DOHH2 (cell line): ENCODE results near the gene HMCN2.

Experiments used
- H3F3A ChIP-seq: fragments of 200-600 bp; sonication (generic), shearing (Covaris generic); 2 replicates; pipeline ENCODE4 v1.6.0; 2016; ENCODE audit warnings: antibody characterized with exemption, mild to moderate bottlenecking; ENCODE audit not compliant: control insufficient read depth, insufficient read depth
- H3K27ac ChIP-seq: fragments of 200-600 bp; sonication (generic); 2 replicates; pipeline ENCODE4 v1.5.1; 2014; ENCODE audit warnings: low read depth, mild to moderate bottlenecking, low read length, moderate library complexity
- H3K27me3 ChIP-seq: fragments of 200-600 bp; sonication (generic); 2 replicates; pipeline ENCODE4 v1.6.1; 2014; ENCODE audit warnings: mild to moderate bottlenecking, low read length, mixed read lengths; ENCODE audit not compliant: control insufficient read depth
- H3K36me3 ChIP-seq: fragments of 200-600 bp; sonication (generic); 2 replicates; pipeline ENCODE4 v1.6.1; 2014; ENCODE audit warnings: mild to moderate bottlenecking, low read length, moderate library complexity, mixed read lengths; ENCODE audit not compliant: control insufficient read depth
- H3K4me1 ChIP-seq: fragments of 200-600 bp; sonication (generic); 2 replicates; pipeline ENCODE4 v1.6.1; 2014; ENCODE audit warnings: mild to moderate bottlenecking, low read length, mixed read lengths; ENCODE audit not compliant: control insufficient read depth
- H3K4me2 ChIP-seq: fragments of 200-600 bp; sonication (generic); 2 replicates; pipeline ENCODE4 v1.6.0; 2014; ENCODE audit warnings: mild to moderate bottlenecking, low read length, moderate library complexity
- H3K4me3 ChIP-seq: fragments of 200-600 bp; sonication (generic); 2 replicates; pipeline ENCODE4 v1.5.1; 2014; ENCODE audit warnings: mild to moderate bottlenecking, low read length, mixed read lengths
- H3K79me2 ChIP-seq: fragments of 200-600 bp; sonication (generic); 2 replicates; pipeline ENCODE4 v1.6.1; 2014; ENCODE audit warnings: mild to moderate bottlenecking, low read length, mixed read lengths; ENCODE audit not compliant: control insufficient read depth
- H3K9me2 ChIP-seq: fragments of 200-600 bp; sonication (generic); replicated peaks from 2 replicates; pipeline ENCODE4 v1.6.1; 2014; ENCODE audit warnings: mild to moderate bottlenecking, low read length, mixed read lengths; ENCODE audit not compliant: control insufficient read depth
- H3K9me3 ChIP-seq: fragments of 200-600 bp; sonication (generic); 2 replicates; pipeline ENCODE4 v1.6.1; 2014; ENCODE audit warnings: antibody characterized with exemption, low read length, mixed read lengths; ENCODE audit not compliant: control insufficient read depth, insufficient read depth
- H4K20me1 ChIP-seq: fragments of 200-600 bp; sonication (generic); 2 replicates; pipeline ENCODE4 v1.6.0; 2014; ENCODE audit warnings: low read depth, mild to moderate bottlenecking, antibody characterized with exemption, low read length, moderate library complexity; ENCODE audit not compliant: control insufficient read depth, insufficient read depth
- EZH2phosphoT487 ChIP-seq: fragments of 200-600 bp; sonication (generic); IDR thresholded peaks from 2 replicates; pipeline ENCODE4 v1.6.1; 2017; ENCODE audit warnings: borderline replicate concordance, mild to moderate bottlenecking, antibody characterized with exemption, low read length, moderate library complexity, mixed read lengths
- TF ChIP-seq, protein P1 (sequence below): fragments of 200-600 bp; sonication (generic); IDR thresholded peaks from one replicate; pipeline ENCODE4 v1.5.1; 2014; ENCODE audit warnings: antibody characterized with exemption, mild to moderate bottlenecking, low read depth, low read length; ENCODE audit not compliant: poor library complexity, severe bottlenecking

Gene HMCN2

DNA sequence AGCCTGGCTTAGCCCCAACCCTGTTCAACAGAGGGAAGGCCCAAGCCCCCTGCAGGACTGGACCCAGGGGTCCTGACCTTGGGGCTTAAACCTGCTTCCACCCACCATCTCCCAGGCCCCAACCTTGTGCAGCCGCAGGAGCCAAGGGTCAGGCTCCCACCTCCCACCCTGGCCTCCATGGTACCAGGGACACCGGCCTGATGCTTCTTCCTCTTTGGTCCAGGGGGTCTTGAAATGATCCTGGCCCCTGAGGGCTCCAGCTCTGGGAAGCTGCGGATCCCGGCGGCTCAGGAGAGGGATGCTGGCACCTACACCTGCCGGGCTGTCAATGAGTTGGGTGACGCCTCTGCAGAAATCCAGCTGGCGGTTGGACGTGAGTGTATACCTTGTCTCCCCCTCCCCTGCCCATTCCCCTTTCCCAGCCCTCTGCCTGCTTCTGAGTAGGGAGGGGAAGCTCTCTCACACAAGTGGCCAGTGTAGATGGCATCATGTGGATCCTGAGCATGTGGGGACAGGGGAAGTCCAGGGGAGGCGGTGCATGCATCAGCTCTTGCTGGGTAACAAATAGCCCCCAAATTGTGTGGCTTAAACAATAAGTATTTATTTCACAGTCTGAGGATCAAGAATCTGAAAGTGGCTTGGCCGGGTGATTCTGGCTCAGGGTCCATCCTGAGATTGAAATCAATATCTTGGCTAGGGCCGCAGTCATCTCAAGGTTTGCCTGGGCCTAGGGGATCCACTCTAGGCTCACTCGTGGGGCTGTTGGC, 44.3 kb downstream of the HMCN2 start:
- no peak overlapping the region for H3K27ac ChIP-seq
- no peaks in the 10 kb centered on the region for H3K9me2 ChIP-seq
- H3K4me2 ChIP-seq: no peak overlapping the region
- H3K27me3 ChIP-seq: no peaks in the 10 kb centered on the region
- no peaks in the 10 kb centered on the region for H3K9me3 ChIP-seq
- H3K4me1 ChIP-seq: no peaks in the 10 kb centered on the region
- TF ChIP-seq, protein P1, sequence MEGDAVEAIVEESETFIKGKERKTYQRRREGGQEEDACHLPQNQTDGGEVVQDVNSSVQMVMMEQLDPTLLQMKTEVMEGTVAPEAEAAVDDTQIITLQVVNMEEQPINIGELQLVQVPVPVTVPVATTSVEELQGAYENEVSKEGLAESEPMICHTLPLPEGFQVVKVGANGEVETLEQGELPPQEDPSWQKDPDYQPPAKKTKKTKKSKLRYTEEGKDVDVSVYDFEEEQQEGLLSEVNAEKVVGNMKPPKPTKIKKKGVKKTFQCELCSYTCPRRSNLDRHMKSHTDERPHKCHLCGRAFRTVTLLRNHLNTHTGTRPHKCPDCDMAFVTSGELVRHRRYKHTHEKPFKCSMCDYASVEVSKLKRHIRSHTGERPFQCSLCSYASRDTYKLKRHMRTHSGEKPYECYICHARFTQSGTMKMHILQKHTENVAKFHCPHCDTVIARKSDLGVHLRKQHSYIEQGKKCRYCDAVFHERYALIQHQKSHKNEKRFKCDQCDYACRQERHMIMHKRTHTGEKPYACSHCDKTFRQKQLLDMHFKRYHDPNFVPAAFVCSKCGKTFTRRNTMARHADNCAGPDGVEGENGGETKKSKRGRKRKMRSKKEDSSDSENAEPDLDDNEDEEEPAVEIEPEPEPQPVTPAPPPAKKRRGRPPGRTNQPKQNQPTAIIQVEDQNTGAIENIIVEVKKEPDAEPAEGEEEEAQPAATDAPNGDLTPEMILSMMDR: no peak
- no peak for TF ChIP-seq EZH2phosphoT487
- no peaks in the 10 kb centered on the region for H3K36me3 ChIP-seq
- H3K4me3 ChIP-seq: no peak overlapping the region
- H3F3A ChIP-seq: no peaks in the 10 kb centered on the region
- no peaks in the 10 kb centered on the region for H4K20me1 ChIP-seq
- no peaks in the 10 kb centered on the region for H3K79me2 ChIP-seq

DNA sequence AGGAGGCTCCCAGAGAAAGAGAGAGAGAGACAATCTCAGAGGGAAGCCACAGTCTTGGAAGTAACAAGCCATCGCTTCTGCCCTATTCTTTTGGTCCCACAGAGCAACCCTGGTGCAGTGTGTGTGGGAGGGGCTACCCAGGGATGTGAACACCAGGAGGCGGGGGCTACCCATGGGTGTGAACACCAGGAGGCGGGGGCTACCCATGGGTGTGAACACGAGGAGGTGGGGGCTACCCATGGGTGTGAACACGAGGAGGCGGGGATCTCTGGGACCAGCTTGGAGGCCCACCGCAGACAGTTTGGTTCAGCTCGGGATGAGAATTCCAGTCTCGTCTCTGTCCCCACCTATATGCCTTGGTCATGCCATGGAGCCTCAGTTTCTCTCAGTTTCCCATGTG, 44.9 kb downstream of the HMCN2 start:
- H3K9me3 ChIP-seq: no peaks in the 10 kb centered on the region
- H3K4me1 ChIP-seq: no peaks in the 10 kb centered on the region
- no peaks in the 10 kb centered on the region for H3K79me2 ChIP-seq
- no peaks in the 10 kb centered on the region for H3K27me3 ChIP-seq
- H3K36me3 ChIP-seq: no peaks in the 10 kb centered on the region
- no peaks in the 10 kb centered on the region for H3K9me2 ChIP-seq
- no peaks in the 10 kb centered on the region for H4K20me1 ChIP-seq
- H3K27ac ChIP-seq: no peak overlapping the region
- TF ChIP-seq, protein P1: no peak
- no peak for TF ChIP-seq EZH2phosphoT487
- no peaks in the 10 kb centered on the region for H3F3A ChIP-seq
- H3K4me3 ChIP-seq: no peak overlapping the region
- no peak overlapping the region for H3K4me2 ChIP-seq

DNA sequence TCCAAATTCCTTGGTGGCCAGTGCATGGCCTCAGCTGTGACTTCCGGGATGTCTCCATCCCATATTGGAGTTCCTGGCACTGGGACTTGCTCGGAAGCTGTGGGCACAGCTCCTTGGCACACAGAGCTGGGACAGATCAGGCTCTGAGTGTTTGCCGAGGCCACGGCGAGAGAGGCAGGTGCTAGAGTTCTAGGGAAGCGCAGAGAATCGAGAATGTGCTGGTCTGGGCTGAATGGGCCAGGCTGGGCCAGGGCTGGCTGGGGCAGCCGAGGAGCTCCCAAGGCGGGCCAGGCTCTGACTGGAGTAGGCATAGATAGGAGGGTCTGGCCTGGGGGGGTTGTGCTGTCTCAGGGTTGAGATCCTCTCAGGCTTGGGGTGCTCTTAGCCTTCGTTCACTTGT, 45.4 kb downstream of the HMCN2 start:
- no peaks in the 10 kb centered on the region for H4K20me1 ChIP-seq
- H3K27ac ChIP-seq: no peak overlapping the region
- TF ChIP-seq EZH2phosphoT487: no peak
- TF ChIP-seq, protein P1: no peak
- peaks cover 3% of the 10 kb centered on the region; the same call in 1 of the 2 replicates for H3K27me3 ChIP-seq
- no peaks in the 10 kb centered on the region for H3K79me2 ChIP-seq
- H3K9me2 ChIP-seq: no peaks in the 10 kb centered on the region
- no peak overlapping the region for H3K4me3 ChIP-seq
- H3K36me3 ChIP-seq: no peaks in the 10 kb centered on the region
- H3F3A ChIP-seq: no peaks in the 10 kb centered on the region
- H3K4me1 ChIP-seq: no peaks in the 10 kb centered on the region
- H3K9me3 ChIP-seq: no peaks in the 10 kb centered on the region
- no peak overlapping the region for H3K4me2 ChIP-seq
